Activated T-cell treated with anti-CD3 and anti-CD28 coated beads for 4 hours (primary cell): ENCODE measurements around the gene PLS1.
"Not testable (repeated sequence)": the region's sequence is repeated elsewhere in the genome, so short reads cannot be mapped to it uniquely, and the experiment has no call there.

Experiments
- DNase-seq: peaks from one replicate; pipeline ENCODE4 v3.0.0-alpha.2; 2020

PLS1 gene

GRCh38 chr3:142595951-142596725 is at the start of gene PLS1:
Gene PLS1 (plus strand): TSS chr3:142596393. CDS start chr3:142664238, 67,845 bp downstream.
- DNase-seq: peak; percentile 80

DNA sequence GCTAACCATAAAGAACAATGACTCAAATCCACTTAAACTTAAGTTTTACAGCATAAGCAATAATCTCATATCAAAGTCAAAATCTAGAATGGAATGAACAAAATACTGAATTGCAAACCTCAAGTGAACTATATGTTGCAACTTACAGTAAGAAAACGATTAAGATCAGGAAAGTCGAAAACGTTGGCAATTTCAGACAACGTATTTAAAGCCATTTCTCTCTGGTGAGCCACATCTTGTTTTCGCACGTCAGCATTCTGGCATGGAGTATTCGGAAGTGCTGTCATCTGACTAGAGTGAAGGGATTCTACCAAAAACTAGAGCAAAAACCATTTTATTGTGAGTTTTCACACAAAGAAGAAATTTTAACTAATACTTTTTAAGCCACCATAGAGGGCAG is 46.2 kb upstream of the PLS1 start:
- no peak for DNase-seq

- DNase-seq: not testable (repeated sequence)
Measured at GRCh38 chr3:142552579-142552978, 43.6 kb upstream of the PLS1 start.

- DNase-seq: no peak
Measured at GRCh38 chr3:142553741-142554140, 42.5 kb upstream of the PLS1 start.

- DNase-seq: no peak
Measured at GRCh38 chr3:142560118-142560517, 36.1 kb upstream of the PLS1 start.

DNA sequence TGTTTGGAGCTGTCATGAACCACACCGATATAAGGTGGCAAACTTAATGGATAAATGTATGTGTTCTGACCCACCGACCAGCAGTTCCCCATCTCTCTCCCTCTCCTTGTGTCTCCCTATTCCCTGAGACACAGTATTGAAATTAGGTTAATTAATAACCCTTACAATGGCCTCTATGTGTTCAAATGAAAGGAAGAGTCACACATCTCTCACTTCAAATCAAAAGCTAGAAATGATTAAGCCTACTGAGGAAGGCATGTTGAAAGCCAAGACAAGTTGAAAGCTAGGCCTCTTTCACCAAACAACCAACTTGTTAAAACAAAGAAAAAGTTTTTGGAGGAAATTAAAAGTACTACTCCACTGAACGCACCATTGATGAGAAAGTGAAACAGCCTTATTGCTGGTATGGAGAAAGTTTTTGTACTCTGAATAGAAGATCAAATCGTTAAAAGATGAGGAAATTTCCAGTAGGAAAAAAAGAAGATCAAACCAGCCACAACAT is 32.6 kb upstream of the PLS1 start:
- no peak for DNase-seq

DNA sequence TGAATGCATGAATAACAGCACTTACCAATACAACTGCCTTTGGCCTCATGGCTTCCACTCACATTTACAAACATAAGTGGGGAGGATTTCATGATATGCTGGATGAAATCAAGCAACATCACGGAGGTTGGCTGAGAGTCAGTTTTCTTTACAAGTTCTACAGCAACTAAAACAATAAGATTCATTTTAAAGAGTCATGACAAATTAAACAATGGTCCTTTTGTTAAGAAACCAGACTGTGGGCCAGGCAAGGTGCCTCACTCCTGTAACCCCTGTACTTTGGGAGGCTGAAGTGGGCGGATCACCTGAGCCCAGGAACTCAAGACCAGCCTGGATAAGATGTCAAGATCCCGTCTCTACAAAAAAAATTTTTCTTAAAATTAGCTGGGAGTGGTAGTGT is 30.1 kb upstream of the PLS1 start:
- no peak for DNase-seq

GRCh38 chr3:142568393-142569017 is 27.7 kb upstream of the PLS1 start:
- DNase-seq: no peak

- not testable (repeated sequence) for DNase-seq
Measured at GRCh38 chr3:142569422-142569821, 26.8 kb upstream of the PLS1 start.

DNA sequence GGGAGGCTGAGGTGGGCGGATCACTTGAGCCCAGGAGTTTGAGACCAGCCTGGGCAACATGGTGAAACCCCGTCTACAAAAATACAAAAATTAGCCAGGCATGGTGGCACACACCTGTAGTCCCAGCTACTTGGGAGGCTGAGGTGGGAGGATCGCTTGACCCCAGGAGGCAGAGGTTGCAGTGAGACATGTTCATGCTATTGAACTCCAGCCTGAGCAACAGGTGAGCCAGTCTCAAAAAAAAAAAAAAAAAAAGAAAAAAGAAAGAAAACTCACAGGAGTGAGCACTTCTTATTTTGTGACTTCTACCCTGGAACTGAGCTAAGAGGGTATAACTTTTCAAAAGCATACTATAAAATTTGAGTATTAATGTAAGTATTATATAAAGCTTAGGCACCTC is 22.0 kb upstream of the PLS1 start:
- DNase-seq: not testable (repeated sequence)

- DNase-seq: no peak
Measured at GRCh38 chr3:142574665-142575064, 21.5 kb upstream of the PLS1 start.

- no peak for DNase-seq
Measured at GRCh38 chr3:142576792-142577191, 19.4 kb upstream of the PLS1 start.

- DNase-seq: no peak
Measured at GRCh38 chr3:142577696-142578328, 18.4 kb upstream of the PLS1 start.

DNA sequence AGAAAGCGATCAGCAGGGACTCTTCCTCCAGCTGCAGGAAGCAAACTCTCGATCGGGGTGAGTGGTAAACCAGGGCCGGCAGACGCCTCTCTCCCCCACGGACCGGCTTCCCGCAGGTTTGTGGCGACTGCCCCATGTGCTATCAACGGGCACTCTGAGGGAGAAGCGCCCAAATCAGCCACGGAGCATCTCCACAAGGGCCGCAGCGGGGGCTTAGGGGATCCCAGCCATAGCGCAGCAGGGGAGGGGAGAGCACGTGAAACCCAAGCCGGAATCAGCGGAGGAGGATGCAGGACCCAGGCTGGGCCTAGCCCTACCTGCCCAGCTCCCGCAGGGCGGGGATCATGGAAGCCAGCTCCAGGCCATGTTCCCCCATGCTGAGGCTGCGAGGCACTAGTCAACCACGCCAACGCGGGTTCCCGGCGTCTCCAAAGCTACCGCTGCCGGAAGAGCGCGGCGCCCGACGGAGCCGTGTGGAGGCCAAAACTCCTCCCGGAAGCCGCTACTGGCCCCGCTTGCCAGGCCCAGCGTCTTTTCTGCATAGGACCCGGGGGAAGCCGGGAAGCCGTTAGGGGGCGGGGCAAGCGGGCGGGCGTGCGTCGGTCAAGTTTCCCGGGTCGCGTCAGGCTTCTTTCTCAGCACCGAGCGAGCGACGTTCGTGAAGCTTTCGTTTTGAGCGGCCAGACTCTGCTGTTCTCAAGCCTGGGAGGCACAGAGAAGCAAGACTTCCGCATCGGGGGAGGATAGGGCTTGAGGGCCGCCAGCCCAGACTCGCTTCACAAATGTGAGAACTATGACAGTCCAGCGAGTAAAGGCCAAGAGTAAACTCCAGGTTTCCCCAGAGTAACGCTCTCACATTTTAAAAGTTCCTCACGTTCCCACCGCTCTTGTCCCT is 17.6 kb upstream of the PLS1 start, which contains the start of gene ATR:
Gene ATR (minus strand): TSS at position 405 of the 895 bp plus-strand sequence. CDS start 29 bp downstream, at position 376.
- peak; percentile 94 for DNase-seq

- no peak for DNase-seq
Measured at GRCh38 chr3:142580061-142580423, 16.2 kb upstream of the PLS1 start.

DNA sequence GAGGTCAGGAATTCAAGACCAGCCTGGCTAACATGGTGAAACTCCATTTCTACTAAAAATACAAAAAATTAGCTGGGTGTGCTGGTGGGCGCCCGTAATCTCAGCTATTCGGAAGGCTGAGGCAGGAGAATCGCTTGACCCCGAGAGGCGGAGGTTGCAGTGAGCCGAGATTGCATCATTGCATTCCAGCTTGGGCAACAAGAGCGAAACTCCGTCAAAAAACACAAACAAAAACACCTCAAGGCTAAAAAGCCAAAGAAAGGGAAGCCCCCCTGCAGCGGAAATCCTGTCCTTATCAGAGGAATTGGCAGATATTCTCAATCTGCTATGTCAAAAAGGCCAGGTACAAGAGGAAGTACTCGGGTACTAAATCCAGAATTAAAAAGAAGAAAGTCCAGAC is 15.1 kb upstream of the PLS1 start:
- DNase-seq: not testable (repeated sequence)

GRCh38 chr3:142586803-142587406 is 9.3 kb upstream of the PLS1 start:
- no peak for DNase-seq

DNA sequence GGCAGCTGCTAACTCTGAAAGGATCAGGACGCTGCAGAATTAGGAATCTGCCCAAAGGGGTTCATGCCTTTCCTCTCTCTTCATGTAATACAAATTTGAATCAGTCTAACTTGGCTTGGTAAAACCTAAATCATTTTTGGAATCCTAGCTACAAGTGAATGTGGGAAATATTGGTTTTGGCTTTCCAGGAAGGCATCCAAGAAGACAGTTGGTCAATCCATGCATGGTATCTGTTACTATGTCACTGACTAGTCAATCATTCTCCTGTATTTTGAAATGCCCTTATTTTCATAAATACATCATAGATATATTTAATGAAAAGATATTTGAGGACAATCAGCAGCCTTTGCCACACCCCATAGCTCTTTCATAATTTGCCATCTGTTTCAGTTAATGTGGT is 7.5 kb upstream of the PLS1 start:
- DNase-seq: no peak

GRCh38 chr3:142592268-142592667 is 3.9 kb upstream of the PLS1 start:
- DNase-seq: not testable (repeated sequence)

DNA sequence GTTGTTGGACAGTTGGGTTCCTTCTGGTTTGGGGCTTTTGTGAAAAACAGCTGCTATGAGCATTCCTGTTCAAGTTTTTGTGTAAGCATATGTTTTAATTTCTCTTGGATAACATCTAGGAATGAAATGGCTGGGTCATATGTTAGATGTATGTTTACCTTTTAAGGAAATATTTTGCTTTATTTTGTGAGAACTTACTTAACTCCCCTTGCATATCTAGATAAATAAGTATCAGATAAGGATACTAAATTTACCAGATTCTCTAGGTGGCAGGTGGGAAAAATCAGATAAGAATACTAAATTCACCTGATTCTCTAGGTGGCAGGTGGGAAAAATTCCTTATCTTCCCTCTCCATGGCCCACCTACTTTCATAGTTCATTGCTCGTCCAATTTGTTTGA is 1.1 kb upstream of the PLS1 start:
- DNase-seq: no peak

DNA sequence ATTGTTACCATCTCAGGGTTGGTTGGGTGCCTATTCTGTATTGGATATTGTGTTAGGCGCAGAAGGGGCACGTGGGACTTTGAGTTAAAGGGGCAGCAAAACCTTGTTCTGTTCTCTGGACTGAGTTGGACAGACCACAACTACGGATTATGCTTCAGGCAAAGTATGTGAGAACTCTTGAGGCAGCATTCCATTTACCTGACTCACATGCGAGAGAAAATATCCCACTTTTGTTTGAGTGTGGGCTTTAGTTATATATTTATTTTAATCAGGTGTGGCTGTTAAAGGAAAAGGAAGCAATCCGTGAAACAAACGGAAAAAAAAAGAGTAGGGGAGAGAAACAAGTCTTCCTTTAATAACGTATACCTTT is 627 bp upstream of the PLS1 start:
- no peak for DNase-seq

GRCh38 chr3:142596726-142597088 is 514 bp downstream of the PLS1 start:
- DNase-seq: no peak
